HPDE6-E6E7 (cell line): ENCODE measurements around the gene MYO16.

Experiments
- DNase-seq: peaks from one replicate; pipeline ENCODE4 v3.0.0; 2011; ENCODE audit warnings: missing footprints; ENCODE audit errors: extremely low spot score

The MYO16 gene

GRCh38 chr13:108662528-108662927, 33.1 kb downstream of the MYO16 start:
- no peak for DNase-seq

DNA sequence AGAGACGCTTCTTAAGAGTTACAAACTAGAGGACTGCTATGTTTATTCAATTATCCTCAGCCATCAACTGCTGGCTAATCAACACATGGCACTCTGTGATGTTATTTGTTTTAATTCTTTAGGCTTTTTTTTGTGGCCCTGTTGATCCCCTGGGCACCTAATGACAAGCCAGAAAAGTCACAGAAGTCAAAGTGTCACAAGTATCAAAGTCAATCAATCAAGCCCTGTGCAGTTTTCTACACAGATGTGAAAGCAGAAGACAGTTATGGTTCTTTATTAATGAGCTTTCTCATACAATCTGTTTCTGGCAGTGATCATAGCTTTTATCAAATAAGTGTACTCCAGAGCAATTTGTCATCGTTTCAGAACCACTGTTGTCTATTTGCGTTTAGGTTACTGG, 34.3 kb downstream of the MYO16 start:
- DNase-seq = no peak

DNA sequence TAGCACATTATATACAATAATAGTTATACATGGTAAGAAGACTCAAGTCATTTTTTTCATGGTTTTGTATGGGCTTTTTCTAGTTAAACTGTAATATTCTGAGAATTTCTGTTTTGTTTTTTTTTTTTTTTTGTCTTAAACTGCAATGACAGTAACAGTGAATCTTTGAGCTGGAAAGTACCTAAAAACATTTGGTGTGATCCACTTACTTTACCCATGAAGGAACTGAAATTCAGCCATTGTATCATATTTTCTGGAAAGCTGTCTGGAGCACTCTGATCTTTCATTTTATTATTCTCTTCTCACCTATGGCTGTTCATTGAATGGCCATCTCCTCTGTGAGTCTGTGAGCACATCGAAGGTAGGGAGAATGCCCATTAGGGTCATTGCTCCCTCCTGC, 37.8 kb downstream of the MYO16 start:
- DNase-seq = no peak

DNA sequence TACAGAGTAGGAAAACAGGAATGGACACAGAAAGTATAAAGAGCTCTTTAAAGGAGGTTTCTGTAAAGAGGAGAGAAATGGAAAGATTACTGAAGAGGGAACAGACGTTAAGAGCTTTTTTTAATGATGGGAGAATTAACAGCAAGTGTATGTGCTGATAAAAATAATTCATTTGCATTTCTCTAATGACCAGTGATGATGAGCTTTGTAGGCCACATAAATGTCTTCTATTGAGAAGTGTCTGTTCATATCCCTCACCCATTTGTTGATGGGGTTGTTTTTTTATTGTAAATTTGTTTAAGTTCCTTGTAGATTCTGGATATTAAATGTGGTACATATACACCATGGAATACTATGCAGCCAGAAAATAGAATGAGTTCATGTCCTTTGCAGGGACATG, 40.0 kb downstream of the MYO16 start:
- no peak for DNase-seq

- no peak for DNase-seq
Observed at GRCh38 chr13:108674346-108674745, 44.9 kb downstream of the MYO16 start.

- no peak for DNase-seq
Observed at GRCh38 chr13:108674771-108675170, 45.4 kb downstream of the MYO16 start.

GRCh38 chr13:108676620-108677019, 47.2 kb downstream of the MYO16 start:
- no peak for DNase-seq

DNA sequence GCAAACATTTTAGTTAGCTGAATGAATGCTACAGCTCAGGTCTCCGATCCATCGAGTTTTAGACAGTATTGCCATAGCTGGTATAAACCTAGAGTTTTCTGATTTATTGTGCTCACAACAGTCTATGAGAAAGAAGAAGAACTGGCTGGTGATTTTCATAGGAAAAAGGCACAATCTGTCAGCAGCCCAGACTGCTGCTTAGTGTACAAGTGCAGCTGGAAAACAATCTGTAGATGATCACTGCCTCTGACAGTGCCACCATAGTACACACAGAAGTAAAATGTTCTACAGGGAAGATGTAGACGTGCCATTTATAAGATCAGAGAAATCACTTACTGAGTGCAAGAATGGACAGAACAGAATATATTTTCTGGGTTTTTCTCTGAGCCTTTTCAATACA, 48.4 kb downstream of the MYO16 start:
- no peak for DNase-seq

- no peak for DNase-seq
Observed at GRCh38 chr13:108680011-108680410, 50.6 kb downstream of the MYO16 start.

DNA sequence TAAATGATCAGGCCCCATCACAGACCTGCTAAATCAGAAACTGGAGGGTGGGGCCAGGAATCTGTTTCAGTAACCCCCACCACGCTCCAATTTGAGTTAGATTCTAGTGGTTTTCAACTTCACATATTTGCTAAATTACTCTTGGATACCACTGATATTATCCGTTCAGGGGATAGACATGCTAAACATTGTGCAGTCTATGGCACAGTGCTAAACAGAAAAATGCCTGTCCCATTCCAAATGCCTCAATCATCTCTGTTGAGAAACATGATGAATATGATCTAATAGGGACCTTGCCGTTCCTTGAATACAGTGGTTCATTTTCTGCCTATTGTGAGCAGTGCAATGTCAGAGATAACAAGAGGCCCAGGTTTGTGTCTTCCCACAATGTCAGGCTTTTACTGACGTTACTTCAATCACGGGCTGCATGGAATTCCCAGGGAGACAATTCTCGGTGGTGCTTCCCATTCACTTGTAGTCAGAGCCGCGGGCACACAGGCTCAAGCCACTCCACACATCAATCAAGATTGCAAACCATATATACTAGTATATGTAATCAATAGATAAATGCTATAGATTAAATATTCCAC, 52.7 kb downstream of the MYO16 start:
- DNase-seq = no peak

DNA sequence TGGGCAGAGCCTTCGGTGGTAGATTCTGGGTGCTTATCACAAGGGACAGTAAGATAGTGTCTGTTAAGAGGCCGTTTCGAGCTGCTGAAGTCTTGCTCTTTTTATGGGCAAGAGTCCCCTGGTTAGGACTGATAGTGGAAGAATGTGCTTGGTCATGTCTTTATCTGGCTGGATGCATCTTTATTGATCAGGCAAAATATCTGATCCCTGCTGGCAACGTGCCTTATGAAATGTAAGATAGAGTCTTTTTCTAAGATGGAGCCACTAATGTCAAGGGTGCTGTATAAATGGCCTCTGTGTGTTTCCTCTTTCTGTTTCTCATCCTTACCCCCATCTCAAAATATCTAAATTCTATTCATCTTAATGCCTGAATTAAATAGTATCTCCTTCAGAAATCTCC, 53.3 kb downstream of the MYO16 start:
- DNase-seq = no peak

DNA sequence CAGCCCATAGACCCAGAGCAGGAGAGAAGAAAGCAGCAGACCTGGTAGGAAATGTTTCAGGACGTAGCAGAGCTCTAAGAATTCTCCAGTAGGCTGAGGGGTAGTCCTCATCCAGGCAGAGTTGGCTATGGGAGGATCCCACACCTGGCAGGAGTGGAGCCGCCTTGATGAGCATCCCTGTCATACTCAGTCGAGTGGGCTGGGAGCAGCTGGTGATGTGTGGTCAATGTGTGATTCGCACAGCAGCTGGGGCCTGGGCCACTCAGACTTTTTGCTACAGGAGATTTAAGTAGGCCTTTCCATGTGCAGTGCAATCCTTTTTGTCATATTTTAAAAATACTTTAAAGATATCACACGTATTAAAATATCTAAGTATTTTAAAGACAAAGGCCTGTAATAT, 56.6 kb downstream of the MYO16 start:
- no peak for DNase-seq

DNA sequence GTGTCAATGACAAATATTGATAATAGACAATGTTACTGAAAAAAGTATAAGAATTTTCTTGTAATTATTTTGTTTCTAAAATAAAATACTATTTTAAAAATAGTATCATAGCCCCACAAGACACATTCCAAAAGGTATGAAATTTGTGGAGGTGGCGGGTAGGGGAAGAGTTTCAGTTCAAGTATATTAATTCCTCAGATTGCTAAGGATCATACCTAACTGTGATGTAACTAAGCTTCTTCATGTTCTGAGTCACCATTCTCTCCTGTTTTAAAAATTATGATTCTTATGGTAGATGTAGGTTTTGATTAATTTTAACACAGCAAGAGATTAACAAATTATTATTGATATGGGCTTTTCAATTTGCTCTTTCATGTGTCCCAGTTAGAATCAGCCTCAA, 61.3 kb downstream of the MYO16 start:
- DNase-seq = no peak

DNA sequence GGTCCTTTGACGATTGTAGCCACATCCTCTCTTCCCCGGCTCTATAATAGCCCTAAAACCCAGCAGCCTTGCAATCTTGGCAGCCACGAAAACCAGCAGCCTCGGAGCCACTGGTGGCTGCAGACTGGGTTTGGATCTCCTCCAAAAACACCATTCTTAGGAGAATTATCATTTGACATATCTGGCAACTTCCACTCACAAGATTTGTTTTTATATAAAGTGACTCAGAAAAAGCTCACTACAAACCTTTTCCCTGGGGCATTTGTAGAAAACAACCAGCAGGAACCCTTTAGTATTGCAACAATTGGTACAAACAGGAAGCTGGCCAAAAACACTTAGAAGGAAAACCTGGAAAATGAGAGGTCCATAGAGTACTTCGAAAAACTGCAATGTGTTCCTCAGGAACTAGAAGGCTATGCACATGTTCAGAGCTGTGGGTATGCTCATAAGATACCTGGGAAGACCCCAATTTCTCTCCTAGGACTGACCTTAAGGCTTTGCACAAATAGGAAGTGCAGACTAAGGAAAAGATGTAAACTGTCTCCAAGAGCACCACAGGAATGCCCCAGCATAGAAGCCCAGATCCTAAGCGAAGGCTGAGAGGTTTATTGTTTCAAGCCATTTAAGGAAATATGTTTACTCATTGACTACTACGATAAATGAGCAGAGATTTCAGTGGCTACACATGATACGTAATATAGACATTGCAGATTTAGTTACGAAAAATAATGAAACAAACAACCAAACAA, 71.2 kb downstream of the MYO16 start:
- DNase-seq = peak; percentile 16

GRCh38 chr13:108702171-108702570, 72.8 kb downstream of the MYO16 start:
- no peak for DNase-seq

DNA sequence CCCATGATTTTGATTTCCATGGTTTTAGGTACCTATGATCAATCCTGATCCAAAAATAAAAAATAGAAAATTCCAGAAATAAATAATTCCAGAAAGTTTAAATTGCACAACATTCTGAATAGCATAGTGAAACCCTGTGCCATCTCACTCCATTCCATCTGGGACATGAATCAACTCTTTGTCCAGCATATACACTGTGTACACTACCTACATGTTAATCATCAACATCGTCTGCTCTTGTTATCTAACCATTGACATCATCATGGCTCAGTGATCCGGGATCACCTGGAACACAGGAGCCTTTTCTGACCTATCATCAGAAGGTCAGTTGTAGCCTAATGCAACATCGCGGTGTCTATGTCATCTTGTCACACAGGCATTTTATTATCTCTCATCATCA, 75.6 kb downstream of the MYO16 start:
- DNase-seq = no peak

- DNase-seq = no peak
Observed at GRCh38 chr13:108707584-108707983, 78.2 kb downstream of the MYO16 start.

GRCh38 chr13:108708921-108709320, 79.5 kb downstream of the MYO16 start:
- no peak for DNase-seq

GRCh38 chr13:108711386-108711785, 82.0 kb downstream of the MYO16 start:
- no peak for DNase-seq

- no peak for DNase-seq
Observed at GRCh38 chr13:108725471-108725870, 96.1 kb downstream of the MYO16 start.

DNA sequence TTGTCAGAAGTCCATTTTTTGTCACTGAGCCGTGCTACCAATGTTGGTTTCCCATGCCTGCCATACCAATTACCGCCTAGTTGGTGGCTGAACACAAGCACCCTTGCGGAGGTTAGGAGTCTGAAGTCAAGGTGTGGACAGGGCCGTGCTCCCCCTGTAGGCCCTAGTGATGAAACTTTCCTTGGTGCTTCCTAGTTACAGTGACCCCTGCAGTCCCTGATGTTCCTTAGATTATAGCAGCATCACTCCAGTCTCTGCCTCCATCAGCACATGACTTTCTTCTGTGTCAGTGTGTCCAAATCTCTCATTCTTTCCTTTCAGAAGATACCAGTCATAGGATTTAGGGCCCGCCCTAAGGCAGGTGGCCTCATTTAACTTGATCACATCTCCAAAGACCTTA, 99.0 kb downstream of the MYO16 start:
- DNase-seq = no peak

DNA sequence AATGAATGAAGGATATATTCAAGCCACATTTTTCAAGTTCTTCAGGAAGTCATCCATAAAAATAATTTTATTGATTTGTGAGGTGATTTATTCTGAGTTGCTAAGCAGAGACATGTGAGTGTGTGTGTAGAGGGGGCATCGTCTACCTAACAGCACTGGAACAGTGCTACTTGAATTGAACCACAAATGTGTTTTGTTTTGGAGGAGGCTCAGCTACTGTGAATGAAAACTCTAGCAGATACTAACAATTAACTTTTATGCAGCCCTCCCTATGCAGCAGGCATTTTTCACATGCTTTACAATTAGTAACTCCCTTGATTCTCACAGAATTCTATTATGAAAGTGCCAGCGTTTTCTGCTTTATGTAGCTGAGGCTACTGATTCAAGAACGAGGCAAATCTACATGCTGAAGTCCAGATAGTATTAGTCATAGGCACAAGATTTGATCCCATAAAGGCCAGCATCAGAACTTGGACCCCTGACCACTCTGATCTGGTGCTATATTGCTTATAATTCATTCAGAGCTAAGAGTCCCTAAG, 103.7 kb downstream of the MYO16 start:
- no peak for DNase-seq

- DNase-seq = no peak
Observed at GRCh38 chr13:108734676-108735075, 105.3 kb downstream of the MYO16 start.

- DNase-seq = no peak
Observed at GRCh38 chr13:108741930-108742329, 112.5 kb downstream of the MYO16 start.
